ENCODE data around the gene ACSS1. TPM values are rescaled to one million over a fixed set of nuclear protein-coding genes. Genes with fewer than 3 reads are reported as not detected.

Gene ACSS1
- total RNA-seq, 2 experiments from 2014 or later = 15.2 to 16.2 TPM

DNA sequence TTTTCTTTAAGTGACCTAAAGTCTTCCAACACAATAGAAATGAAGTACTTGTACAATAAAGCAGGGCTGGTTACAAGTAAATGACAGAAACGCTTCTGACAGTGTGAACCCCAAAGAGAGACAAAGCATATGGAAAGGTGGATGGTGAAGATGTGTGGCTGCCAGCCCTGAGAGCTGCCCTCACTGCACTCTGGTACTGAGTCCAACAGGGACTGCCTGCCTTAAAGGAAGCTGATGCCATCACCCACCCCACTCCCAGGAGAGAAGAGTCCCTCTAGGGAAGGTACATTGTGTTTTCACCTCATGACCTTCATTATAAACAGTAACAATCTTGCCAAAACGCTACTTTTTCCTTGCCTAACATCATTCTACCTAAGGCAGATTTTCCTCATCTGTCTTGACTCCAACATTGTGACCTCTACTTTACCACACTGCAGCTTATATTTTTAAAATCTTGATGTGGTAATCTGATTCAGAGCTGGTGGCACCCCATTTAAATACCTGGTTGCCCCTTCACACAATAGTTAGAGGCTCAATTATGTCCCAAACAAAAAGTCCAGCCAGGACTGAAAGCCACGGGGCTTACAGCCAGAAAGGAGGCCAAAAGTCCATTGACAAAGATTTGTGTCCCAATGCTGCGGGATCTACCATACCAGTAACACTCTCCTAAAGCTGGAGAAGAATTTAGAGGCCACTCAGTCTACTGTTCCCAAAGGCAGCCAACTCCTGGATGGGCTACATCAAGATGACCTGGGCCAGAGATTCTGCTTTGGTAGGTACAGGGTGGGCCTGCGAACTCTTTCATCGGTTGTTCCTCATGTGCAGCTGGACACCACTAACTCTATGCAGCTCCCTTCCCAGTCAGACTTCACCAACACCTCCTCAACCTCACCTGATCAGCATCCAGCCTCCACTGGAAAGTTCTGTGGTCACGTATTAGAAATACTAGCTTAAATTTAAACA, 69.8 kb downstream of the ACSS1 start:
- Mint-ChIP-seq H3K4me3 (no peak overlapping the region), H3K36me3 (peaks cover 15% of the 10 kb centered on the region), H3K27me3 (no peaks in the 10 kb centered on the region), H3K4me1 (ENCODE audit: low read depth) (peaks cover 72% of the 10 kb centered on the region), H3K9me3 (no peaks in the 10 kb centered on the region), H3K27ac (peak overlapping the region; percentile 9)
- POLR2A ChIA-PET = interaction anchor here (1.0 to 1.2 kb wide), 2 partner anchors 40 to 69 kb away, joined by 3 to 5 read pairs; partner anchors contain the start of gene ACSS1
- CTCF ChIA-PET = no interaction called here
- intact Hi-C loops (cut with micrococcal nuclease) = no loop called here
- no peak for DNase-seq

DNA sequence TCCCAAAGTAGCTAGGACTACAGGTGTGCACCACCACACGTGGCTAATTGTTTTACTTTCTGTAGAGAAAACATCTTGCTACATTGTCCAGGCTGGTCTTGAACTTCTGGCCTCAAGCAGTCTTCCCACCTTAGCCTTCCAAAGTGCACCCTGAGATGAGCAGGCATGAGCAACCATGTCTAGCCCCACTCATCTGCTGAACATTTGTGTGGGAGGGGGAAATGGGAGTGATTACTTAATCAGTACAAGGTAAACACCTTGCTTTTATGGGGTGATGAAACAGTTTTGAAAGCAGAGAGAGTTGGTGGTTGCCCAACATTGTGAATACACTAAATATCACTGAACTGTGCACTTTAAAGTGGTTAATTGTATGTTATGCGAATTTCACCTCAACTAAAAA, 70.7 kb downstream of the ACSS1 start:
- peaks cover 71% of the 10 kb centered on the region for H3K4me1 Mint-ChIP-seq (ENCODE audit: low read depth)

DNA sequence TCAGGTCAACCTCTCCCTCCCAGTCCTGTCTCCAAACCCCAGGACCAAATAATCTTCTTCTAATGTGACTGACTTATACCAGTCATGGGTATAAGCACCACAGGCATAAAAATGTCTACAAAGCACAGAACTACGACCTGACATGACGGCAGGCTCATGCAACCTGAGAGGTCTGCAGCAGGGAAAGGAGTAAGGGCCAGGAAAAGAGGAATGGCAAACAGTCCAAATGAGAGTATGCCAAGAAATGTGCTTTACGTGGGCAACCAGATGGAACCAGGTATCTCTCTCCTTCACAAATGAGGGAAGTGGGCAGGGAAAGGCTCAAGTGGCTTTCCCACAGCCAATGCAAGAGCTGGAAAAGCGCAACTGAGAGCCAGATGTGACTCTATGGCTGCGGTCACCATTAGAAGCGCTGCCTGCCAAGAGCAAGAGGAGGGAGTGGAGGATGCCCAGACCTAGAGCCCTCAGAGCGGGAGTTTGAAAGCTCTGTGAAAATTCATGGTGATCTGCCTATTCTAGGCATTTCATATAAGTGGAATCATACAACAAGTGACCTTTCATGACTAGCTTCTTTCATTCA, 71.4 kb downstream of the ACSS1 start:
- Mint-ChIP-seq H3K27me3 (no peaks in the 10 kb centered on the region), H3K4me1 (ENCODE audit: low read depth) (peaks cover 69% of the 10 kb centered on the region), H3K4me3 (no peak overlapping the region), H3K27ac (no peak overlapping the region), H3K36me3 (peaks cover 27% of the 10 kb centered on the region), H3K9me3 (no peaks in the 10 kb centered on the region)
- intact Hi-C loops (cut with micrococcal nuclease) = no loop called here
- ChIA-PET CTCF (interaction anchor here (0.6 kb wide), 1 partner anchor 35 kb away, joined by 3 read pairs; no protein-coding TSS in a partner anchor), POLR2A (no interaction called here)
- no peak for DNase-seq

More for the DNA sequence above, 70.7 kb downstream of the ACSS1 start:
- H3K27ac Mint-ChIP-seq = peak overlapping the region; percentile 47
- intact Hi-C loops (cut with micrococcal nuclease) = no loop called here
- no peaks in the 10 kb centered on the region for H3K9me3 Mint-ChIP-seq
- H3K4me3 Mint-ChIP-seq = no peak overlapping the region
- H3K36me3 Mint-ChIP-seq = peaks cover 24% of the 10 kb centered on the region
- ChIA-PET POLR2A (no interaction called here), CTCF (interaction anchor here (0.6 kb wide), 1 partner anchor 36 kb away, joined by 3 read pairs; no protein-coding TSS in a partner anchor)
- DNase-seq = peak; percentile 34
- H3K27me3 Mint-ChIP-seq = no peaks in the 10 kb centered on the region

DNA sequence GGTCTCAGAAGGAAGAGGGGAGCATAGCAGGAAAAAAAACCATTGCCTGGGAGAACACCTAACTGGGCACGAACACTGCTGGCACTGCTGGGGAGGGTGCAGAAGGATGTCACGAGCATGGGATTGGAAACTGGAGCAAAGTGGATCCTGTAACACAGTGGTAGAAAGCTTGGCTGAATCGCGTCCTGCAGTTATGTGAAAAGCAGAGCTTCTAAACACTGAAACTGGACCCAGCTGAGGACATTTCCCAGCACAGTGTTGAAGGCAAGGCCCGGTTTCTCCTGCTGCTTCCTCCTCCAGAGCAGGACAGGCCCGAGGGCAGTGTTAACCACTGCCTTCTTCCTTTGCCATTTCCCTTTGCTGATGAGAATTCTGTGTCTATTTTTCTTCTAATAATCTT, 72.1 kb downstream of the ACSS1 start:
- Mint-ChIP-seq H3K4me1 (ENCODE audit: low read depth) (peaks cover 65% of the 10 kb centered on the region), H3K27ac (no peak overlapping the region), H3K9me3 (no peaks in the 10 kb centered on the region), H3K4me3 (no peak overlapping the region), H3K27me3 (no peaks in the 10 kb centered on the region), H3K36me3 (peaks cover 34% of the 10 kb centered on the region)
- POLR2A ChIA-PET = no interaction called here
- CTCF ChIA-PET = no interaction called here
- intact Hi-C loops (cut with micrococcal nuclease) = no loop called here
- DNase-seq = no peak

DNA sequence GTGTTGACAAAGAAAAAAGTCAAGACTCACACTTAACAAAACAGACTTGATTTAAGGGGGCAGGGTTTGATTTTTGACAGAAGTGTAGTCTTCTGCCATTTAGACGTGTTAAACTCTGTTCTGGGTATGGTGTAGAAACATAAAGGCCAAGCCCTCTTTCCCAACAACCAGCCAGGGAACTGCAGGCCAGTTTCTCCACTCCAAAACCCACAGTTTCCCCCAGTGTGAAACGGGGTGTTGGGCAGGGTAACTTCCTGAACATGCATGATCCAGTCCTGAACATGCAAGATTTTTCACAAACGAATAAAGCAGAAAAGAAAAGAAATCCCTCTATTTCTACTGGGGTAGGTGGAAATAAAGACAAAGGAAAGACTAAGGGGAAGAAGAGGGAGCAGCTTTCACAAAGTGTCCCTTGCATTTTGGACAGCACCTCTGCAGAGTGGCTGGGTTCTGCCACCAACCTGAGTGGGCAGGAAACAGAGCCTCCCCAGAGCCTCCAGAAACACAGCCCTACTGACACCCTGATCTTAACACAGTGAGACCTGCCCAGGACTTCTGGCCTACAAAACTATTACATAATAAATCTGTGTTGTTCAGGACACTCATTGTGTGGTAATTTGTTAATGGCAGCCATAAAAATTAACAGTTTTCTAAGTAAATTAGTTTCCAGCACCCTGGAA, 72.8 kb downstream of the ACSS1 start:
- ChIA-PET CTCF (no interaction called here), POLR2A (no interaction called here)
- intact Hi-C loops (cut with micrococcal nuclease) = no loop called here
- H3K9me3 Mint-ChIP-seq = no peaks in the 10 kb centered on the region
- peaks cover 41% of the 10 kb centered on the region for H3K36me3 Mint-ChIP-seq
- no peak for DNase-seq
- peaks cover 58% of the 10 kb centered on the region for H3K4me1 Mint-ChIP-seq (ENCODE audit: low read depth)
- no peak overlapping the region for H3K4me3 Mint-ChIP-seq
- H3K27me3 Mint-ChIP-seq = no peaks in the 10 kb centered on the region
- no peak overlapping the region for H3K27ac Mint-ChIP-seq

DNA sequence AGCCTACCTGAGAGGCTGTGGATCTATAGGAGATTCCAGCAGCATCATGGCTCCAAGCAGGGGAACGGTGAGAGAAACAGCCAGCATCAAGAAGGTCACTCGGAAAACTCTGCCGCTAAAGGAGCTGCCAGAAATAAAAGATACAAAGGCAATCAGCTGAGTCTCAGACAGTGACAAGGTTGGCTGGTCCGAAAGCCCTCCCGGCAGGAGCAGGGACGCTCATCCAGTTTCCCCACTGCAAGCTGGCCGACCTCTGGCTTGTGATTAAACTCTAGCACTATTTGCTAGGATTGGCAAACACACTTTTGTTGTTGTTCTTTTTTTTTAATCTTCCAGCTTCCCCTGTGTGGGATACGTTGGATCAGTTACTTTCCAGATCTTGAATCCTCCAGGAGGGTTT, 74.0 kb downstream of the ACSS1 start:
- H3K4me1 Mint-ChIP-seq (ENCODE audit: low read depth) = peaks cover 50% of the 10 kb centered on the region
- H3K36me3 Mint-ChIP-seq = peaks cover 50% of the 10 kb centered on the region
- no peaks in the 10 kb centered on the region for H3K9me3 Mint-ChIP-seq
- no peak overlapping the region for H3K27ac Mint-ChIP-seq
- H3K4me3 Mint-ChIP-seq = no peak overlapping the region
- no peaks in the 10 kb centered on the region for H3K27me3 Mint-ChIP-seq
- ChIA-PET POLR2A (no interaction called here), CTCF (no interaction called here)
- intact Hi-C loops (cut with micrococcal nuclease) = no loop called here
- DNase-seq = no peak

DNA sequence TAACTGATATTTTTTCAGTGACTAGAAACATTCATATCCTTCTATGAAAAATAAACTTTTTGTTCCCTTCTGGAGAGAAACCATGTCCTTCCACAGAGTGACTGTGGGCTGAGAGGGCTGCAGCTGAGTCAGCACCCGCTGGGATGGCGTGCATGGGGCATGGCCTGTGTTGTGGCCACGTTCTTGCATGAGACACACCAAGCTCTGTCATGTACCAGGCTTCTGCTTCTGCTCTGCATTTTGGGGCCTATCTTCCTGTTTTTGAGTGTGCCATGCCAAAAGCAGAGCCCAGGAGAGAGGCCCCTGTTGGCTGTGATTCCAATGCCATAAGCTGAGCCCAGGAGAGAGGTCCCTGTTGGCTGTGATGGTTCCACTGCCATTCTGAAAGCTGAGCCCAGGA, 76.1 kb downstream of the ACSS1 start:
- Mint-ChIP-seq H3K4me3 (no peak overlapping the region), H3K9me3 (peaks cover 3% of the 10 kb centered on the region), H3K27ac (no peak overlapping the region), H3K27me3 (no peaks in the 10 kb centered on the region), H3K4me1 (ENCODE audit: low read depth) (peaks cover 29% of the 10 kb centered on the region), H3K36me3 (peaks cover 68% of the 10 kb centered on the region)
- ChIA-PET POLR2A (no interaction called here), CTCF (no interaction called here)
- DNase-seq = no peak
- intact Hi-C loops (cut with micrococcal nuclease) = no loop called here

DNA sequence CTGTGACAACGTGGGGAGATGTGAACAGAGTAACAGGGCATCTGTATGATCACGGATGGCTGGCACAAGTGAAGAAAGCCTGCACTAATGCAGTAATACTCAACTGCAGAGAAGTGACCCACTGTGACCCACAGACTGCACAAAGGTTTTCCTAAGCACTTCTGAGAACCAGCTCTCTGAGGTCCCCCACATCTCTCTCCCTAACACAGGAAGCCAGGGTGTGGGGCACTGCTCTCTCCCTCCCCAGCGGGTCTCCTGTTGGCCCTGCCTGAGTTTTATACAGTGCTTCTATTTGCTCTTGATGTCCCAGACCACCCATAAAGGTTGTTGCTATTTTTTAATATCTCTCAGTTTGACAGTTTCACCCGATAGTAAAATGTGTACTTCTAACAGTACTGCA, 76.7 kb downstream of the ACSS1 start:
- Mint-ChIP-seq H3K36me3 (peaks cover 73% of the 10 kb centered on the region), H3K4me3 (no peak overlapping the region), H3K4me1 (ENCODE audit: low read depth) (peaks cover 24% of the 10 kb centered on the region), H3K27me3 (no peaks in the 10 kb centered on the region), H3K9me3 (peaks cover 8% of the 10 kb centered on the region), H3K27ac (no peak overlapping the region)
- DNase-seq = no peak
- CTCF ChIA-PET = no interaction called here
- intact Hi-C loops (cut with micrococcal nuclease) = no loop called here
- POLR2A ChIA-PET = no interaction called here

DNA sequence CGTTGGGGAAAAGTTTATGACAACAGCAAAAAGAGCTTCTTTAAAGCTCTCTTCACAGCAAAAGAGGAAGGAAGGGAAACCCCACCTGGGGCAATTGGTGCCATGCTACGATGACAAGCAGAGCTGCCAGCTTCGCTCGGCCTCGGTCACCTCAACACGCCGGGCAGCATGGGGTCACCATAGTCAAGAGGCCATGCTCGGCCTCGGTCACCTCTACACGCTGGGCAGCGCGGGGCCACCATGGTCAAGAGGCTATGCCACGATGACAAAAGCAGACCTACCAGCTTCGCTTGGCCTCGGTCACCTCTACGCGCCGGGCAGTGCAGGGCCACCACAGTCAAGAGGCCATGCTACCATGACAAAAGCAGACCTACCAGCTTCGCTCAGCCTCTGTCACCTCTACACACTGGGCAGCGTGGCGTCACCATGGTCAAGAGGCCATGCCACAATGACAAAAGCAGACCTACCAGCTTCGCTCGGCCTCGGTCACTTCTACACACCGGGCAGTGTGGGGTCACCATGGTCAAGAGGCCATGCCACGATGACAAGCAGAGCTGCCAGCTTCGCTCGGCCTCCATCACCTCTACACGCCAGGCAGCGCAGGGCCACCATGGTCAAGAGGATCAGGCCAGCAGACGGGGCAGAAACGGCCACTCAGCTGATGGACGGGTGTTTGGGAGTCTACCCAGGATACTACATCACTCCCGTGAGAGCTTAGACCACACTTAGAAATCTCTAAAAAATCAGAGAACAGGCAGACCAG, 77.5 kb downstream of the ACSS1 start:
- Mint-ChIP-seq H3K4me1 (ENCODE audit: low read depth) (peaks cover 16% of the 10 kb centered on the region), H3K4me3 (no peak overlapping the region), H3K9me3 (peaks cover 14% of the 10 kb centered on the region), H3K36me3 (peaks cover 81% of the 10 kb centered on the region), H3K27ac (no peak overlapping the region), H3K27me3 (no peaks in the 10 kb centered on the region)
- ChIA-PET POLR2A (no interaction called here), CTCF (no interaction called here)
- intact Hi-C loops (cut with micrococcal nuclease) = no loop called here
- no peak for DNase-seq

DNA sequence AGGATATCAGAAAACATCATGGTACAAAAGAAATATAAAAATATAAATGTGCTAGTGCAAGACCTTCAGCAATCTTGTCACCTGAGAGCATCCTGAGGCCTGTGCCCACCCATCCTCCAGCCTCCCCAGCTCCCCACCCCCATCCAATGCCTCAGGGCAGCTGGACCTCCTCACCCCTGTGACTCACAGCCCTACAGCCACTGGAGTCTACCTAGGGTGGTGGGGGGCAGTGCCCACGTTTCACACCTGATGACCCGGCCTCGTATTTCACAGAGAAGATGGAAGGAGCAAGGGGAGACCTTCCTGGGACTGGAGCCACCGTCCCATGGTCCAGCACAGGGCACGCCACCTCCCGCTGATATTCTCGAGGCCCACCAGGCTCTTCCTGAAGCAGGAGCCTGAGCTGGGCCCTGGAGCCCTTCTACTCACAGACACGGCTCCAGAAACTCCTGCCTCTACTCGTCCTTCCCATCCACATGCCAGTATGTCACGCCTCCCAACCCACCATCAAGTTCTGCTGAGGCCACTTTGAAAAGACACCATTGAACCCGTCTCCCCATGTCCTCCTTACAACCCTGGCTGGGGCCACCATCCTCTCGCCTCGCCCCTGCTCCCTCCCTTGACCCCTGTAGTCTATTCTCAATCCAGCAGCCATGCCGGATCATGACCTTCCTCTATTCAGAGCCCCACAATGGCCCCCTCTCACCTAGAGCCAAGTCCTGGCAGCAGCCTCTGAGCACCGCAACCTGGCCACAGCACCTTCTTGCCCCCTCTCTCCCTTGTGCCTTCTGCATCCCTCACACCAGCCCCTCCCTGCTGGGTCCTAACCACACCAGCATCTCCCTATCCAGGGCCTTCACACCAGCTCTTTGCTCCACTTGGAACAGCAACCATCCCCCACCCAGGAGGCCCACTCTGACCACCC, 78.6 kb downstream of the ACSS1 start:
- DNase-seq = no peak
- Mint-ChIP-seq H3K4me3 (no peak overlapping the region), H3K4me1 (ENCODE audit: low read depth) (peaks cover 6% of the 10 kb centered on the region), H3K27ac (no peak overlapping the region), H3K27me3 (no peaks in the 10 kb centered on the region), H3K36me3 (peaks cover 83% of the 10 kb centered on the region), H3K9me3 (peaks cover 14% of the 10 kb centered on the region)
- intact Hi-C loops (cut with micrococcal nuclease) = no loop called here
- ChIA-PET POLR2A (no interaction called here), CTCF (no interaction called here)

DNA sequence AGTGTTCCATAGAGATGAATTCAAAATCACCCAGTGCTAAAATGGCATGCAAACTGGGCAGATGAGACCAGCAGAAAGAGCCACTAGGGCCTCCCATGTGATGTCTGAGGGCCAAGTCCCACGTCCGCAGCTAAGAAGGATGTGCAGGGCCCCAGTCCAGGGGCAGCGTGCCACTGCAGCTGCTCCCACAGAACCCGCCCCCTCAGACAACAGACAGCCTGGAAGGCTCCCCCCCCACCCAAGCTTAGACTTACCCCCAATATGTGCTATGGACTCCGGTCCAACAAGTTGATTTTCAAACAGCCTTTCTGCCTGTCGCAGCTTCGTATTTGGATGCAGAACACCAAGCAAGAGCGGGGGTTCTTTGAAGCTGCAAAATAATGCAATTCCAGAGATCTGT, 79.4 kb downstream of the ACSS1 start:
- DNase-seq = no peak
- CTCF ChIA-PET = no interaction called here
- Mint-ChIP-seq H3K36me3 (peaks cover 79% of the 10 kb centered on the region), H3K9me3 (peaks cover 14% of the 10 kb centered on the region), H3K4me3 (no peak overlapping the region), H3K4me1 (ENCODE audit: low read depth) (peaks cover 6% of the 10 kb centered on the region), H3K27me3 (no peaks in the 10 kb centered on the region), H3K27ac (no peak overlapping the region)
- POLR2A ChIA-PET = no interaction called here
- intact Hi-C loops (cut with micrococcal nuclease) = no loop called here
